Heart right ventricle (tissue), 16 donors: ENCODE data around the gene SEMA3D. TPM values are rescaled to one million over a fixed set of nuclear protein-coding genes. Genes with fewer than 3 reads are reported as not detected.

Experiments used
- ATAC-seq, 8 donors: fragments of 200-7000 bp; cut with Tn5 transposase; one replicate each; pipeline ENCODE4 v1.9.1; 2020; ENCODE audit warnings: mild to moderate bottlenecking in 8 of 8, moderate library complexity in 8 of 8, moderate number of reproducible peaks in 1 of 8
- DNase-seq, 2 donors: peaks; one replicate each; pipeline ENCODE4 v3.0.0-alpha.2; 2020
- H3K27ac ChIP-seq, 10 donors: fragments of 200-600 bp; sonication (generic) in 2 of 10; one replicate each; pipeline versions ENCODE4 v1.5.0 to v1.8.0; 2020 to 2022; ENCODE audit warnings: mild to moderate bottlenecking in 3 of 10
- H3K27me3 ChIP-seq, 7 donors: fragments of 200-600 bp; one replicate each; pipeline ENCODE4 v1.8.0; 2021 to 2022; ENCODE audit warnings: mild to moderate bottlenecking in 2 of 7
- H3K36me3 ChIP-seq, 9 donors: fragments of 200-600 bp; sonication (generic) in 1 of 9; one replicate each; pipeline versions ENCODE4 v1.5.0 to v1.8.0; 2020 to 2022; ENCODE audit warnings: mild to moderate bottlenecking in 2 of 9
- H3K4me1 ChIP-seq, 9 donors: fragments of 200-600 bp; sonication (generic) in 1 of 9; one replicate each; pipeline versions ENCODE4 v1.5.0 to v1.8.0; 2020 to 2022; ENCODE audit warnings: mild to moderate bottlenecking in 4 of 9
- H3K4me3 ChIP-seq, 10 donors: fragments of 200-600 bp; sonication (generic) in 2 of 10; one replicate each; pipeline versions ENCODE4 v1.5.0 to v1.8.0; 2020 to 2022; ENCODE audit warnings: mild to moderate bottlenecking in 7 of 10, moderate library complexity in 2 of 10
- H3K9me3 ChIP-seq, 11 donors: fragments of 200-600 bp in 10 of 11; sonication (generic) in 2 of 11; one replicate each; pipeline versions ENCODE4 v1.5.0 to v1.8.0; 2013 to 2022; ENCODE audit warnings: mild to moderate bottlenecking in 2 of 11, control low read depth in 1 of 11, moderate library complexity in 1 of 11
- CTCF ChIP-seq, 9 donors: fragments of 200-600 bp; sonication (generic) in 2 of 9; IDR thresholded peaks; one replicate each; pipeline versions ENCODE4 v1.5.0 to v1.8.0; 2021 to 2022; ENCODE audit warnings: antibody characterized with exemption in 9 of 9, mild to moderate bottlenecking in 5 of 9, moderate library complexity in 1 of 9
- WGBS, 2 donors: extraction: QIAGEN DNeasy Blood & Tissue Kit; methylation state at CpG; one replicate each; pipeline ENCODE4 v1.1.7; 2013; ENCODE audit warnings: inconsistent platforms in 1 of 2; 5-methylcytosine and 5-hydroxymethylcytosine counted together
- intact Hi-C, 10 donors: fragments of 100-400 bp; cut with DNase I; formaldehyde crosslinking; loops; one replicate each; pipeline versions ENCODE4 v1.11.1 to v1.14.2; 2022
- polyA plus RNA-seq, 2 donors: library from polyadenylated mRNA; stranded (reverse); fragments of 200-250 nt; gene quantifications; one replicate each; pipeline ENCODE4 v1.2.3, GENCODE V29; 2013
- total RNA-seq, 10 donors: library from RNA; stranded (reverse); fragmentation: NEBNext Ultra II Directional in 3 of 10; extraction: Animal tissue kit (Norgen Biotek cat#: 25700) in 3 of 10; gene quantifications; one replicate each; pipeline versions ENCODE4 v1.2.1 to v1.2.4, GENCODE V29; 2021 to 2023
- donor health status: Arrhythmogenic right ventricular cardiomyopathy.
- donor health status: ischemic (EF 13 %, LVEDD 7.1; RV severe dilation, severe dysfunction).
- donor health status: healthy with polysubstance abuse.
- donor health status: DM: no; HTN: yes; CAD: no.
- donor health status: DM: no; HTN: no; CAD: no.
- donor health status: ischemic (EF 25% LVEDD 6.9; RV normal size, moderate dysfunction).
- donor health status: ischemic (EF 25% LVEDD 5.7; RV mildly dilated, moderate dysfunction).
- donor health status: healthy.
- donor health status: DM: yes; HTN: yes; CAD: no.
- donor health status: Ischemic cardiomyopathy.
- donor health status: ischemic (EF 35%, LVEDD 5.7; RV mildly dilated, moderate dysfunction).
- donor health status: nonischemic (EF 11% LVEDD 7.7; RV severe dilation, severe dysfunction).
- donor health status: DM: yes; HTN: yes; CAD: no.
- donor health status: PGD.
- donor health status: ischemic (EF 29% LVEDD 5.4; RV normal size, mild dysfunction).
- donor health status: nonischemic (EF 23%, LVEDD 6.1; RV moderate dilation, normal function).

The SEMA3D gene
- total and polyA plus RNA-seq, 12 donors = 0.10 to 3.5 (median 0.86) TPM

- intact Hi-C loops = loop anchor here in 5 of 10 donors (10.0 kb wide), 3 partner anchors 138 to 798 kb away; partner anchors contain the start of gene SEMA3D (in 2 of the 5)
- no peak for DNase-seq
- WGBS, 2 donors = 95 to 98% methylated on average over 1 of the region's 1 CpG
- no peak overlapping the region for H3K27ac ChIP-seq
- no peak overlapping the region for H3K4me3 ChIP-seq
- ATAC-seq = no peak
- no peak for TF ChIP-seq CTCF (IDR thresholded peaks at IDR 0.05)
- H3K9me3 ChIP-seq = no peaks in the 10 kb centered on the region
- no peaks in the 10 kb centered on the region for H3K4me1 ChIP-seq
- H3K36me3 ChIP-seq = no peaks in the 10 kb centered on the region
- H3K27me3 ChIP-seq = peaks cover 0 to under 1% (median 0%) of the 10 kb centered on the region in 7 donors
Measured at GRCh38 chr7:85046534-85046933, 140.3 kb downstream of the SEMA3D start.

GRCh38 chr7:85041605-85042216 is 145.1 kb downstream of the SEMA3D start:
- peak; percentile 24 to 83 (median 72) for TF ChIP-seq CTCF (IDR thresholded peaks at IDR 0.05)
- DNase-seq = peak; percentile 26 to 58
- intact Hi-C loops = loop anchor here in 8 of 10 donors (5.0 to 10.0 kb wide), 5 partner anchors 143 to 803 kb away; partner anchors contain the start of gene SEMA3D (in 8 of the 8)

DNA sequence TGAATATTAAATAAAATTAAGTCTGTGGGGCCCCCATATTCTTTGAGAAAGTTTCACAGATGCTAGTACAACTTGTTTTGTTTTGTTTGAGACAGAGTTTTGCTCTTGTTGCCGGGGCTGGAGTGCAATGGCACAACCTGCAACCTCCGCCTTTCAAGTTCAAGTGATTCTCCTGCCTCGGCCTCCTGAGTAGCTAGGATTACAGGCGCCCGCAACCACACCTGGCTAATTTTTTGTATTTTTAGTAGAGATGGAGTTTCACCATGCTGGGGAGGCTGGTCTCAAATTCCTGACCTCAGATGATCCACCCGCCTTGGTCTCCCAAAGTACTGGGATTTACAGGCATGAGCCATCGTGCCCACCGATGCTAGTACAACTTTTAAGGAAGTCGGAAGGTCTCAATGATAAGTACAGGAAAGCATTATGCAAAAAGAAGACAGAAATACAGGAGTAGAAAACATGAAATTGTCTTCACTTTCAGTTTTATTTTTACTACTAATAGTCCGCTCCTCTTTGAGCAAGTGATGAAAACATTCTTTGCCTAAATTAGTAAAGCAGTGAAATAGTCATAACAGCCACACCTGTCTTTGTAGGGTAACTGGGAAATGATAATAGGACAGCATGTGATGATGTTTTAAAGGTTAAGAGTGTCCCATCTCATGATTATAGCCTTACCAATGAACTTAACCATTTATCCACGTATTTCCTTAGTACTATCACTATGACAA is 147.5 kb downstream of the SEMA3D start:
- ATAC-seq (no peak), DNase-seq (no peak)
- no peak overlapping the region for H3K4me3 ChIP-seq
- H3K4me1 ChIP-seq = no peaks in the 10 kb centered on the region
- H3K36me3 ChIP-seq = no peaks in the 10 kb centered on the region
- H3K27ac ChIP-seq = no peak overlapping the region
- TF ChIP-seq CTCF (IDR thresholded peaks at IDR 0.05) = no peak
- H3K27me3 ChIP-seq = peaks cover 0 to 7% (median 0%) of the 10 kb centered on the region in 7 donors
- intact Hi-C loops = loop anchor here in 5 of 10 donors (5.0 to 10.0 kb wide), 3 partner anchors 425 to 815 kb away; no protein-coding TSS in a partner anchor
- 87 to 91% methylated on average over 11 of the region's 11 CpGs for WGBS, 2 donors
- H3K9me3 ChIP-seq = no peaks in the 10 kb centered on the region

More at GRCh38 chr7:85041605-85042216, 145.1 kb downstream of the SEMA3D start:
- 58 to 60% methylated on average over 6 of the region's 6 CpGs for WGBS, 2 donors
- peak in 4 of 8 donors; percentile 38 to 74 (median 61) for ATAC-seq
- no peaks in the 10 kb centered on the region for H3K36me3 ChIP-seq
- H3K27me3 ChIP-seq = peaks cover 0 to 7% (median 0%) of the 10 kb centered on the region in 7 donors
- H3K27ac ChIP-seq = no peak overlapping the region
- H3K9me3 ChIP-seq = no peaks in the 10 kb centered on the region
- no peak overlapping the region for H3K4me3 ChIP-seq
- H3K4me1 ChIP-seq = no peaks in the 10 kb centered on the region

- TF ChIP-seq CTCF (IDR thresholded peaks at IDR 0.05) = no peak
- Histone ChIP-seq H3K27ac (no peak overlapping the region), H3K4me1 (no peaks in the 10 kb centered on the region), H3K27me3 (peaks cover 0 to 7% (median 0%) of the 10 kb centered on the region in 7 donors), H3K4me3 (no peak overlapping the region), H3K9me3 (no peaks in the 10 kb centered on the region), H3K36me3 (no peaks in the 10 kb centered on the region)
- intact Hi-C loops = loop anchor here in 5 of 10 donors (5.0 to 10.0 kb wide), 3 partner anchors 426 to 816 kb away; no protein-coding TSS in a partner anchor
- DNase-seq (no peak), ATAC-seq (no peak)
- WGBS, 2 donors = 38 to 39% methylated on average over 2 of the region's 2 CpGs
Measured at GRCh38 chr7:85038466-85038865, 148.4 kb downstream of the SEMA3D start.
